WTC11 (cell line): Measurements from ENCODE around the gene GCC2. TPM values are rescaled to one million over a fixed set of nuclear protein-coding genes. Genes with fewer than 3 reads are reported as not detected.

Experiments
- ATAC-seq: fragments of 200-7000 bp; cut with Tn5 transposase; 2 replicates; pipeline ENCODE4 v1.10.0; 2021; ENCODE audit warnings: mild to moderate bottlenecking, moderate library complexity
- CTCF ChIA-PET: fragments of 300-600 bp; sonication (Branson Sonifier 250); formaldehyde crosslinking; loops from one replicate; lab custom pipeline; 2021; ENCODE audit warnings: antibody characterized with exemption; lab: Charles Lee
- POLR2A ChIA-PET: fragments of 350-600 bp; sonication (Branson Sonifier 250); formaldehyde crosslinking; loops from one replicate; lab custom pipeline; 2021; ENCODE audit warnings: antibody characterized with exemption; lab: Charles Lee
- DNase-seq: peaks from one replicate; pipeline ENCODE4 v3.0.0; 2021; ENCODE audit warnings: low spot score
- H3K27ac Mint-ChIP-seq: 2 replicates; pipeline ENCODE4 v1.8.0; 2021; ENCODE audit warnings: mixed read lengths
- H3K27me3 Mint-ChIP-seq: 2 replicates; pipeline ENCODE4 v1.8.0; 2021; ENCODE audit warnings: low read depth, mild to moderate bottlenecking, moderate library complexity, mixed read lengths
- H3K36me3 Mint-ChIP-seq: 2 replicates; pipeline ENCODE4 v1.8.0; 2021; ENCODE audit warnings: mixed read lengths
- H3K4me1 Mint-ChIP-seq: 2 replicates; pipeline ENCODE4 v1.8.0; 2022; ENCODE audit warnings: mixed read lengths
- H3K4me3 Mint-ChIP-seq: 2 replicates; pipeline ENCODE4 v1.8.0; 2021; ENCODE audit warnings: mild to moderate bottlenecking, moderate library complexity, mixed read lengths
- H3K9me3 Mint-ChIP-seq: 2 replicates; pipeline ENCODE4 v1.8.0; 2021; ENCODE audit warnings: mixed read lengths
- ATF3 ChIP-seq: sonication (generic); formaldehyde crosslinking; conservative IDR thresholded peaks from 2 replicates; pipeline ENCODE4 v1.8.1; 2022; ENCODE audit warnings: mild to moderate bottlenecking, missing genetic modification reagents
- CBFB ChIP-seq: sonication (generic); formaldehyde crosslinking; IDR thresholded peaks from 2 replicates; pipeline ENCODE4 v1.8.1; 2022; ENCODE audit warnings: mild to moderate bottlenecking, low read depth, missing genetic modification reagents
- CREB1 ChIP-seq: sonication (generic); formaldehyde crosslinking; IDR thresholded peaks from 2 replicates; pipeline ENCODE4 v1.8.0; 2023; ENCODE audit warnings: mild to moderate bottlenecking, missing genetic modification reagents
- ETV6 ChIP-seq: sonication (generic); formaldehyde crosslinking; IDR thresholded peaks from 2 replicates; pipeline ENCODE4 v1.8.1; 2022; ENCODE audit warnings: mild to moderate bottlenecking, missing genetic modification reagents
- FOXJ3 ChIP-seq: sonication (generic); formaldehyde crosslinking; IDR thresholded peaks from 2 replicates; pipeline ENCODE4 v1.9.0; 2021; ENCODE audit warnings: missing genetic modification reagents, mild to moderate bottlenecking, borderline replicate concordance
- FOXP1 ChIP-seq: sonication (generic); formaldehyde crosslinking; IDR thresholded peaks from 2 replicates; pipeline ENCODE4 v1.8.0; 2022; ENCODE audit warnings: missing genetic modification reagents, mild to moderate bottlenecking, moderate library complexity, borderline replicate concordance
- GABPB1 ChIP-seq: sonication (generic); formaldehyde crosslinking; IDR thresholded peaks from 2 replicates; pipeline ENCODE4 v1.8.1; 2023; ENCODE audit warnings: mild to moderate bottlenecking, missing genetic modification reagents
- GRHL2 ChIP-seq: fragments of 250-450 bp; sonication (Bioruptor Pico); IDR thresholded peaks from 2 replicates; pipeline ENCODE4 v1.8.0; 2022; ENCODE audit warnings: mild to moderate bottlenecking, moderate library complexity; ENCODE audit not compliant: insufficient replicate concordance, severe bottlenecking
- HMGXB4 ChIP-seq: sonication (generic); formaldehyde crosslinking; IDR thresholded peaks from 2 replicates; pipeline ENCODE4 v1.8.1; 2023; ENCODE audit warnings: mild to moderate bottlenecking, moderate library complexity, missing genetic modification reagents
- IRF2 ChIP-seq: sonication (generic); formaldehyde crosslinking; IDR thresholded peaks from 2 replicates; pipeline ENCODE4 v1.8.0; 2022; ENCODE audit warnings: low read depth, missing genetic modification reagents, borderline replicate concordance
- JUN ChIP-seq: sonication (generic); formaldehyde crosslinking; IDR thresholded peaks from 2 replicates; pipeline ENCODE4 v1.8.0; 2023; ENCODE audit warnings: mild to moderate bottlenecking, missing genetic modification reagents
- KAT7 ChIP-seq: sonication (generic); formaldehyde crosslinking; IDR thresholded peaks from 2 replicates; pipeline ENCODE4 v1.8.1; 2023; ENCODE audit warnings: missing genetic modification reagents, mild to moderate bottlenecking, borderline replicate concordance
- MAX ChIP-seq: sonication (generic); formaldehyde crosslinking; IDR thresholded peaks from 2 replicates; pipeline ENCODE4 v1.8.0; 2022; ENCODE audit warnings: mild to moderate bottlenecking, missing genetic modification reagents
- MYBL2 ChIP-seq: sonication (generic); formaldehyde crosslinking; IDR thresholded peaks from 2 replicates; pipeline ENCODE4 v1.8.1; 2023; ENCODE audit warnings: mild to moderate bottlenecking, moderate library complexity, missing genetic modification reagents
- NFATC4 ChIP-seq: fragments of 250-450 bp; sonication (Bioruptor Pico); IDR thresholded peaks from 2 replicates; pipeline ENCODE4 v1.9.0; 2021; ENCODE audit warnings: mild to moderate bottlenecking
- NR1H2 ChIP-seq: sonication (generic); formaldehyde crosslinking; IDR thresholded peaks from 2 replicates; pipeline ENCODE4 v1.9.0; 2021; ENCODE audit warnings: mild to moderate bottlenecking, moderate library complexity, missing genetic modification reagents
- NR3C1 ChIP-seq: sonication (generic); formaldehyde crosslinking; conservative IDR thresholded peaks from 2 replicates; pipeline ENCODE4 v1.8.1; 2023; ENCODE audit warnings: low read depth, mild to moderate bottlenecking, missing genetic modification reagents
- OVOL2 ChIP-seq: fragments of 250-450 bp; sonication (Bioruptor Pico); IDR thresholded peaks from 2 replicates; pipeline ENCODE4 v1.9.0; 2021; ENCODE audit warnings: mild to moderate bottlenecking, borderline replicate concordance
- RELA ChIP-seq: sonication (generic); formaldehyde crosslinking; IDR thresholded peaks from 2 replicates; pipeline ENCODE4 v1.8.1; 2022; ENCODE audit warnings: missing genetic modification reagents, mild to moderate bottlenecking, borderline replicate concordance
- SMAD3 ChIP-seq: sonication (generic); formaldehyde crosslinking; IDR thresholded peaks from 2 replicates; pipeline ENCODE4 v1.8.0; 2022; ENCODE audit warnings: missing genetic modification reagents, mild to moderate bottlenecking, borderline replicate concordance
- SP1 ChIP-seq: sonication (generic); formaldehyde crosslinking; conservative IDR thresholded peaks from 2 replicates; pipeline ENCODE4 v1.8.1; 2022; ENCODE audit warnings: missing genetic modification reagents
- TP53 ChIP-seq: sonication (generic); formaldehyde crosslinking; IDR thresholded peaks from 2 replicates; pipeline ENCODE4 v1.8.1; 2023; ENCODE audit warnings: mild to moderate bottlenecking, missing genetic modification reagents
- USF2 ChIP-seq: sonication (generic); formaldehyde crosslinking; IDR thresholded peaks from 2 replicates; pipeline ENCODE4 v1.8.1; 2023; ENCODE audit warnings: mild to moderate bottlenecking, missing genetic modification reagents, moderate library complexity
- ZBTB21 ChIP-seq: sonication (generic); formaldehyde crosslinking; IDR thresholded peaks from 2 replicates; pipeline ENCODE4 v1.8.1; 2023; ENCODE audit warnings: mild to moderate bottlenecking, missing genetic modification reagents, borderline replicate concordance
- ZNF121 ChIP-seq: sonication (generic); formaldehyde crosslinking; IDR thresholded peaks from 2 replicates; pipeline ENCODE4 v1.8.0; 2023; ENCODE audit warnings: missing genetic modification reagents
- ZNF138 ChIP-seq: sonication (generic); formaldehyde crosslinking; conservative IDR thresholded peaks from 2 replicates; pipeline ENCODE4 v1.8.1; 2022; ENCODE audit warnings: mild to moderate bottlenecking, moderate library complexity, missing genetic modification reagents
- ZNF219 ChIP-seq: sonication (generic); formaldehyde crosslinking; IDR thresholded peaks from 2 replicates; pipeline ENCODE4 v1.8.0; 2023; ENCODE audit warnings: missing genetic modification reagents, mild to moderate bottlenecking, borderline replicate concordance
- ZNF281 ChIP-seq: sonication (generic); formaldehyde crosslinking; IDR thresholded peaks from 2 replicates; pipeline ENCODE4 v1.8.0; 2023; ENCODE audit warnings: mild to moderate bottlenecking, missing genetic modification reagents
- ZNF317 ChIP-seq: sonication (generic); formaldehyde crosslinking; IDR thresholded peaks from 2 replicates; pipeline ENCODE4 v1.8.1; 2023; ENCODE audit warnings: low read depth, mild to moderate bottlenecking, moderate library complexity, missing genetic modification reagents, borderline replicate concordance
- ZNF425 ChIP-seq: fragments of 250-450 bp; sonication (Bioruptor Pico); conservative IDR thresholded peaks from 2 replicates; pipeline ENCODE4 v1.9.0; 2021; ENCODE audit warnings: mild to moderate bottlenecking
- total RNA-seq: library from RNA; stranded (reverse); gene quantifications from 3 replicates; pipeline ENCODE4 v1.2.3, GENCODE V29; 2021

GCC2 gene
- total RNA-seq, 1 experiment from 2014 or later = 66.5 TPM

GRCh38 chr2:108533832-108534583 is 85.0 kb downstream of the GCC2 start, which contains the start of gene LIMS1:
Gene LIMS1 (plus strand): TSS chr2:108534470. CDS start chr2:108534563, 93 bp downstream.
- CTCF ChIA-PET = interaction anchor here (0.9 to 2.0 kb wide), 6 partner anchors 36 to 102 kb away, joined by 3 to 9 read pairs (median 4); no protein-coding TSS in a partner anchor
- TF ChIP-seq ETV6 (CRISPR knock-in tag) = no peak; the same call in 1 of the 2 replicates
- TF ChIP-seq MYBL2 (CRISPR knock-in tag) = peak; percentile 36; the same call in 1 of the 2 replicates
- no peak for TF ChIP-seq GRHL2 (CRISPR knock-in tag)
- TF ChIP-seq CREB1 (CRISPR knock-in tag) = 0 out of 2 replicates have a peak, but pooled peaks have one; percentile 59
- peak; percentile 63; the same call in 1 of the 2 replicates for TF ChIP-seq HMGXB4 (CRISPR knock-in tag)
- TF ChIP-seq TP53 (CRISPR knock-in tag) = peak; percentile 80
- TF ChIP-seq ZNF138 (CRISPR knock-in tag) = 0 out of 2 replicates have a peak, but pooled peaks have one; percentile 46
- TF ChIP-seq ZBTB21 (CRISPR knock-in tag) = no peak
- TF ChIP-seq MAX = peak; percentile 72
- no peak for TF ChIP-seq ZNF317 (CRISPR knock-in tag)
- TF ChIP-seq SP1 (CRISPR knock-in tag) = peak; percentile 77; the same call in 1 of the 2 replicates
- TF ChIP-seq NR3C1 (CRISPR knock-in tag) = peak; percentile 59; the same call in 1 of the 2 replicates
- peak; percentile 88 for TF ChIP-seq KAT7 (CRISPR knock-in tag)
- TF ChIP-seq IRF2 = no peak
- no peak for TF ChIP-seq NFATC4 (CRISPR knock-in tag)
- TF ChIP-seq ZNF425 (CRISPR knock-in tag) = no peak
- TF ChIP-seq CBFB (CRISPR knock-in tag) = 0 out of 2 replicates have a peak, but pooled peaks have one; percentile 53
- peak; percentile 80 for TF ChIP-seq GABPB1 (CRISPR knock-in tag)
- TF ChIP-seq FOXJ3 (CRISPR knock-in tag) = no peak
- TF ChIP-seq OVOL2 (CRISPR knock-in tag) = no peak
- 0 out of 2 replicates have a peak, but pooled peaks have one; percentile 21 for TF ChIP-seq ZNF281 (CRISPR knock-in tag)
- no peak for TF ChIP-seq ATF3 (CRISPR knock-in tag)
- TF ChIP-seq ZNF121 (CRISPR knock-in tag) = no peak
- TF ChIP-seq RELA (CRISPR knock-in tag) = no peak
- TF ChIP-seq FOXP1 = no peak
- no peak for TF ChIP-seq NR1H2 (CRISPR knock-in tag)
- TF ChIP-seq USF2 (CRISPR knock-in tag) = peak; percentile 31; the same call in 1 of the 2 replicates
- TF ChIP-seq ZNF219 (CRISPR knock-in tag) = no peak
- TF ChIP-seq SMAD3 = no peak
- no peak for TF ChIP-seq JUN (CRISPR knock-in tag)

More at GRCh38 chr2:108533832-108534583, 85.0 kb downstream of the GCC2 start, which contains the start of gene LIMS1:
- Mint-ChIP-seq H3K36me3 (no peaks in the 10 kb centered on the region), H3K4me3 (peak within 1 kb of the TSS; percentile 92), H3K4me1 (peaks cover 36% of the 10 kb centered on the region), H3K27me3 (peaks cover 12% of the 10 kb centered on the region), H3K27ac (peak within 1 kb of the TSS; percentile 93), H3K9me3 (no peaks in the 10 kb centered on the region)
- ATAC-seq = peak; percentile 81
- POLR2A ChIA-PET = interaction anchor here (1.0 to 1.2 kb wide), 3 partner anchors 41 to 245 kb away, joined by 3 to 5 read pairs (median 4); partner anchors contain the start of gene SULT1C2
- DNase-seq = peak; percentile 84
